ENCODE results near the gene MAPK8IP3.

The MAPK8IP3 gene

GRCh38 chr16:1773703-1774447, 67.9 kb downstream of the MAPK8IP3 start:
- no peak for DNase-seq (ENCODE audit: low spot score)

- no peak for DNase-seq (ENCODE audit: low spot score)
Observed at GRCh38 chr16:1774448-1774780, 68.4 kb downstream of the MAPK8IP3 start.

- DNase-seq (ENCODE audit: low spot score): no peak
Observed at GRCh38 chr16:1775006-1775845, 69.2 kb downstream of the MAPK8IP3 start.

- no peak for DNase-seq (ENCODE audit: low spot score)
Observed at GRCh38 chr16:1775846-1776671, 70.1 kb downstream of the MAPK8IP3 start.

GRCh38 chr16:1776672-1776955, 70.6 kb downstream of the MAPK8IP3 start:
- DNase-seq (ENCODE audit: low spot score): no peak

GRCh38 chr16:1776991-1777374, 71.0 kb downstream of the MAPK8IP3 start:
- no peak for DNase-seq (ENCODE audit: low spot score)

- no peak for DNase-seq (ENCODE audit: low spot score)
Observed at GRCh38 chr16:1777375-1778199, 71.6 kb downstream of the MAPK8IP3 start.

GRCh38 chr16:1778200-1779179, 72.5 kb downstream of the MAPK8IP3 start:
- no peak for DNase-seq (ENCODE audit: low spot score)

- no peak for DNase-seq (ENCODE audit: low spot score)
Observed at GRCh38 chr16:1779234-1779701, 73.3 kb downstream of the MAPK8IP3 start.

GRCh38 chr16:1779741-1780676, 74.0 kb downstream of the MAPK8IP3 start:
- DNase-seq (ENCODE audit: low spot score): no peak

- no peak for DNase-seq (ENCODE audit: low spot score)
Observed at GRCh38 chr16:1780677-1781072, 74.7 kb downstream of the MAPK8IP3 start.

GRCh38 chr16:1781254-1781653, 75.3 kb downstream of the MAPK8IP3 start:
- no peak for DNase-seq (ENCODE audit: low spot score)

- peak; percentile 63 for DNase-seq (ENCODE audit: low spot score)
Observed at GRCh38 chr16:1781758-1782407, 75.9 kb downstream of the MAPK8IP3 start.

GRCh38 chr16:1782408-1783264, 76.6 kb downstream of the MAPK8IP3 start, which contains the start of the genes NUBP2 and SPSB3:
NUBP2 (plus strand) TSS chr16:1782960; CDS start chr16:1783021, 61 bp downstream.
SPSB3 (minus strand) TSS chr16:1782571; CDS start chr16:1781483, 1,088 bp downstream.
- DNase-seq (ENCODE audit: low spot score): peak; percentile 97

- no peak for DNase-seq (ENCODE audit: low spot score)
Observed at GRCh38 chr16:1784977-1785845, 79.2 kb downstream of the MAPK8IP3 start.

GRCh38 chr16:1785846-1786170, 79.8 kb downstream of the MAPK8IP3 start:
- no peak for DNase-seq (ENCODE audit: low spot score)
